Fibroblast of pulmonary artery (primary cell): ENCODE data around the gene CASQ1.

Source experiments
- DNase-seq: peaks from one replicate; pipeline ENCODE4 v3.0.0-alpha.2; 2010; ENCODE audit warnings: low read depth
- H3K4me3 ChIP-seq: replicated peaks from 2 replicates; pipeline ENCODE4 v1.5.1; 2011; ENCODE audit warnings: low read depth, mild to moderate bottlenecking, control low read depth, low read length, moderate library complexity
- CTCF ChIP-seq: IDR thresholded peaks from 2 replicates; pipeline ENCODE4 v1.5.1; 2011; ENCODE audit warnings: mild to moderate bottlenecking, control low read depth, low read length, inconsistent platforms; ENCODE audit errors: missing control alignments

Gene CASQ1

GRCh38 chr1:160171980-160172379 lies 18.4 kb upstream of the CASQ1 start:
- H3K4me3 ChIP-seq, result no peak overlapping the region
- no peak for TF ChIP-seq CTCF
- DNase-seq, result no peak

GRCh38 chr1:160177231-160177630 lies 13.1 kb upstream of the CASQ1 start:
- no peak for DNase-seq
- no peak overlapping the region for H3K4me3 ChIP-seq
- TF ChIP-seq CTCF, result no peak

- no peak overlapping the region for H3K4me3 ChIP-seq
- TF ChIP-seq CTCF, result no peak
- no peak for DNase-seq
Measured at GRCh38 chr1:160177667-160178066, 12.7 kb upstream of the CASQ1 start.

- no peak for TF ChIP-seq CTCF
- no peak for DNase-seq
- H3K4me3 ChIP-seq, result no peak overlapping the region
Measured at GRCh38 chr1:160178731-160179130, 11.6 kb upstream of the CASQ1 start.

GRCh38 chr1:160179336-160179735 lies 11.0 kb upstream of the CASQ1 start:
- TF ChIP-seq CTCF, result no peak
- DNase-seq, result no peak
- H3K4me3 ChIP-seq, result no peak overlapping the region

- no peak for DNase-seq
- no peak overlapping the region for H3K4me3 ChIP-seq
- TF ChIP-seq CTCF, result no peak
Measured at GRCh38 chr1:160186246-160186645, 4.1 kb upstream of the CASQ1 start.

- no peak for DNase-seq
- H3K4me3 ChIP-seq, result no peak overlapping the region
- no peak for TF ChIP-seq CTCF
Measured at GRCh38 chr1:160186729-160187128, 3.6 kb upstream of the CASQ1 start.
